Measurements from ENCODE around the gene ARSG.

GRCh38 chr17:68260051-68260762 is 31.1 kb upstream of the ARSG start:
- no peak for TF ChIP-seq GABPA (IDR thresholded peaks at IDR 0.05 in 1 of 2, conservative IDR thresholded peaks at IDR 0.05 in 1 of 2)
- no peak for TF ChIP-seq CTCF (IDR thresholded peaks at IDR 0.05; ENCODE audit: low read depth, low read length, missing input control)
